Occipital lobe (tissue), 2 donors: ENCODE results near the gene PDE8B. TPM values are rescaled to one million over a fixed set of nuclear protein-coding genes. Genes with fewer than 3 reads are reported as not detected.
A peak's percentile ranks its signal among the peaks of the same experiment; 100 is the strongest.

Experiments used
- DNase-seq: peaks from one replicate; lab custom pipeline; 2025; lab: John Stamatoyannopoulos, UW
- total RNA-seq: library from RNA; depleted of rRNA; stranded (reverse); fragments of >200 nt; gene quantifications from one replicate; pipeline ENCODE4 v1.2.3, GENCODE V29; 2014

PDE8B gene
- total RNA-seq = 5.3 TPM

GRCh38 chr5:77210091-77210963, at the start of gene PDE8B:
Gene PDE8B (plus strand): TSS chr5:77210680. CDS start chr5:77210926, 246 bp downstream.
- DNase-seq = peak; percentile 60

- DNase-seq = no peak
These were observed 47.0 kb upstream of the PDE8B start for GRCh38 chr5:77163453-77163852.

GRCh38 chr5:77167063-77167462, 43.4 kb upstream of the PDE8B start:
- DNase-seq = no peak

GRCh38 chr5:77167695-77168121, 42.8 kb upstream of the PDE8B start:
- DNase-seq = no peak

- peak; percentile 77 for DNase-seq
These were observed 42.2 kb upstream of the PDE8B start for GRCh38 chr5:77168161-77168878.

- no peak for DNase-seq
These were observed 41.6 kb upstream of the PDE8B start for GRCh38 chr5:77168879-77169244.

GRCh38 chr5:77170196-77170890, 40.1 kb upstream of the PDE8B start:
- no peak for DNase-seq

- DNase-seq = no peak
These were observed 39.2 kb upstream of the PDE8B start for GRCh38 chr5:77171141-77171910.

- no peak for DNase-seq
These were observed 37.7 kb upstream of the PDE8B start for GRCh38 chr5:77172713-77173328.

- no peak for DNase-seq
These were observed 36.0 kb upstream of the PDE8B start for GRCh38 chr5:77174526-77174925.

- DNase-seq = no peak
These were observed 35.2 kb upstream of the PDE8B start for GRCh38 chr5:77175231-77175630.

GRCh38 chr5:77176429-77176828, 34.1 kb upstream of the PDE8B start:
- no peak for DNase-seq

GRCh38 chr5:77177576-77177975, 32.9 kb upstream of the PDE8B start:
- no peak for DNase-seq

GRCh38 chr5:77180167-77181081, 30.1 kb upstream of the PDE8B start:
- no peak for DNase-seq

- no peak for DNase-seq
These were observed 29.3 kb upstream of the PDE8B start for GRCh38 chr5:77181173-77181572.

GRCh38 chr5:77181596-77182304, 28.7 kb upstream of the PDE8B start:
- no peak for DNase-seq

- no peak for DNase-seq
These were observed 28.1 kb upstream of the PDE8B start for GRCh38 chr5:77182367-77182766.

GRCh38 chr5:77186652-77187370, 23.7 kb upstream of the PDE8B start:
- DNase-seq = no peak
